Spleen (tissue), 11 donors: ENCODE data around the gene LRRN2. TPM values are rescaled to one million over a fixed set of nuclear protein-coding genes. Genes with fewer than 3 reads are reported as not detected.

Experiments used
- DNase-seq: peaks from one replicate; pipeline ENCODE4 v3.0.0-alpha.2; 2020
- H3K27ac ChIP-seq, 8 donors: fragments of 200-600 bp; sonication (generic) in 7 of 8; 1 replicate in 4 of 8; 2 replicates in 4 of 8; pipeline versions ENCODE4 v1.5.0 to v1.8.0; 2016 to 2021; ENCODE audit warnings: inconsistent platforms in 4 of 8, mild to moderate bottlenecking in 4 of 8, moderate library complexity in 1 of 8
- H3K27me3 ChIP-seq, 7 donors: fragments of 200-600 bp; sonication (generic) in 6 of 7; replicated peaks in 1 of 7; 1 replicate in 4 of 7; 2 replicates in 3 of 7; pipeline versions ENCODE4 v1.5.0 to v1.8.0; 2016 to 2021; ENCODE audit warnings: inconsistent platforms in 3 of 7, mild to moderate bottlenecking in 1 of 7
- H3K36me3 ChIP-seq, 6 donors: fragments of 200-600 bp; sonication (generic) in 5 of 6; 1 replicate in 4 of 6; 2 replicates in 2 of 6; pipeline versions ENCODE4 v1.5.0 to v1.8.0; 2016 to 2021; ENCODE audit warnings: inconsistent platforms in 2 of 6
- H3K4me1 ChIP-seq, 6 donors: fragments of 200-600 bp; sonication (generic) in 5 of 6; 1 replicate in 3 of 6; 2 replicates in 3 of 6; pipeline versions ENCODE4 v1.5.0 to v1.8.0; 2016 to 2021; ENCODE audit warnings: inconsistent platforms in 3 of 6
- H3K4me3 ChIP-seq, 8 donors: fragments of 200-600 bp; sonication (generic) in 7 of 8; 1 replicate in 4 of 8; 2 replicates in 4 of 8; pipeline versions ENCODE4 v1.5.0 to v1.8.0; 2016 to 2021; ENCODE audit warnings: inconsistent platforms in 4 of 8, mild to moderate bottlenecking in 4 of 8, moderate library complexity in 2 of 8
- H3K9me3 ChIP-seq, 8 donors: fragments of 200-600 bp; sonication (generic) in 7 of 8; 1 replicate in 4 of 8; 2 replicates in 4 of 8; pipeline versions ENCODE4 v1.5.0 to v1.8.0; 2016 to 2021; ENCODE audit warnings: inconsistent platforms in 4 of 8
- CTCF ChIP-seq, 11 experiments: fragments of 200-600 bp in 7 of 11; fragments of 450-650 bp in 4 of 11; sonication (generic) in 4 of 11; IDR thresholded peaks in 8 of 11; conservative IDR thresholded peaks in 3 of 11; 1 replicate in 7 of 11; 2 replicates in 4 of 11; pipeline versions ENCODE4 v1.4.0 to v1.8.0; 2016 to 2021; ENCODE audit warnings: antibody characterized with exemption in 11 of 11, inconsistent platforms in 4 of 11, mild to moderate bottlenecking in 1 of 11
- POLR2A ChIP-seq, 3 donors: fragments of 450-650 bp; IDR thresholded peaks; one replicate each; pipeline ENCODE4 v1.5.1; 2017; ENCODE audit warnings: antibody characterized with exemption in 3 of 3, mild to moderate bottlenecking in 1 of 3
- POLR2AphosphoS5 ChIP-seq, 3 donors: sonication (generic); formaldehyde crosslinking; IDR thresholded peaks; one replicate each; pipeline ENCODE4 v1.5.1; 2017; ENCODE audit warnings: antibody characterized with exemption in 3 of 3
- WGBS, 5 donors: extraction: QIAGEN DNeasy Blood & Tissue Kit in 3 of 5; methylation state at CpG; one replicate each; pipeline versions ENCODE4 v1.1.5 to v1.1.7; 2013 to 2018; 5-methylcytosine and 5-hydroxymethylcytosine counted together
- intact Hi-C: fragments of 100-400 bp; cut with DNase I; formaldehyde crosslinking; loops from one replicate; pipeline ENCODE4 v1.15.0; 2023; ENCODE audit warnings: low total_unique reads
- polyA plus RNA-seq, 3 donors: library from polyadenylated mRNA; stranded (reverse); fragments of 200-250 nt; gene quantifications; one replicate each; pipeline ENCODE4 v1.2.1, GENCODE V29; 2013
- total RNA-seq, 7 donors: library from RNA; depleted of rRNA in 3 of 7; stranded (reverse); fragments of >200 nt in 3 of 7; fragmentation: NEBNext Ultra II Directional in 4 of 7; extraction: Animal tissue kit (Norgen Biotek cat#: 25700) in 4 of 7; gene quantifications; one replicate each; pipeline versions ENCODE4 v1.1.0 to v1.2.1, GENCODE V29; 2016 to 2021
- donor health status: healthy with polysubstance abuse.
- donor health status: DM: no; HTN: no; CAD: no; lungs with moderate emphysema.
- donor health status: DM: no; HTN: no; CAD: no.
- donor health status: Bipolar disorder and iron deficiency.
- donor health status: healthy.
- donor health status: DM: no; HTN: no; CAD: no.
- donor health status: DM: yes; HTN: yes; CAD: no.

The LRRN2 gene
- total and polyA plus RNA-seq, 10 donors = 1.6 to 11.9 (median 4.5) TPM

GRCh38 chr1:204663644-204664383 is 21.7 kb downstream of the LRRN2 start:
- 77 to 83% (median 80%) methylated on average over 14 to 15 of the region's 15 CpGs for WGBS, 5 donors
- Histone ChIP-seq H3K4me3 (no peak overlapping the region), H3K9me3 (no peaks in the 10 kb centered on the region)

GRCh38 chr1:204662530-204662929 is 23.0 kb downstream of the LRRN2 start:
- Histone ChIP-seq H3K9me3 (no peaks in the 10 kb centered on the region), H3K36me3 (no peaks in the 10 kb centered on the region), H3K27ac (no peak overlapping the region), H3K4me1 (peaks cover 0 to 5% (median 0%) of the 10 kb centered on the region in 6 donors), H3K27me3 (no peaks in the 10 kb centered on the region), H3K4me3 (no peak overlapping the region)
- TF ChIP-seq POLR2A (IDR thresholded peaks at IDR 0.05) = no peak
- TF ChIP-seq CTCF (IDR thresholded peaks at IDR 0.05 in 8 of 11, conservative IDR thresholded peaks at IDR 0.05 in 3 of 11) = no peak
- no peak for TF ChIP-seq POLR2AphosphoS5 (IDR thresholded peaks at IDR 0.05)
- no peak for DNase-seq
- intact Hi-C loops = no loop called here

More at GRCh38 chr1:204663644-204664383, 21.7 kb downstream of the LRRN2 start:
- no peak for TF ChIP-seq CTCF (IDR thresholded peaks at IDR 0.05 in 8 of 11, conservative IDR thresholded peaks at IDR 0.05 in 3 of 11)
- TF ChIP-seq POLR2AphosphoS5 (IDR thresholded peaks at IDR 0.05) = no peak
- no peak overlapping the region for H3K27ac ChIP-seq
- peaks cover 0 to 7% (median 0%) of the 10 kb centered on the region in 6 donors for H3K4me1 ChIP-seq
- intact Hi-C loops = no loop called here
- H3K27me3 ChIP-seq = no peaks in the 10 kb centered on the region
- H3K36me3 ChIP-seq = no peaks in the 10 kb centered on the region
- no peak for DNase-seq

- H3K36me3 ChIP-seq = no peaks in the 10 kb centered on the region
- 65 to 79% (median 72%) methylated on average over 3 of the region's 3 CpGs for WGBS, 5 donors
- peak in 1 of 3 donors; percentile 61 for TF ChIP-seq POLR2AphosphoS5 (IDR thresholded peaks at IDR 0.05)
- no peak for TF ChIP-seq POLR2A (IDR thresholded peaks at IDR 0.05)
- no peak for DNase-seq
- H3K9me3 ChIP-seq = no peaks in the 10 kb centered on the region
- H3K4me1 ChIP-seq = no peaks in the 10 kb centered on the region
- H3K27ac ChIP-seq = peak overlapping the region in 1 of 8 donors; percentile 49
- H3K4me3 ChIP-seq = no peak overlapping the region
- intact Hi-C loops = no loop called here
- H3K27me3 ChIP-seq = no peaks in the 10 kb centered on the region
Measured at GRCh38 chr1:204660509-204660908, 25.0 kb downstream of the LRRN2 start.

- WGBS, 5 donors = 74 to 97% (median 84%) methylated on average over 3 of the region's 3 CpGs
- no peak overlapping the region for H3K4me3 ChIP-seq
- no peak overlapping the region for H3K27ac ChIP-seq
- H3K4me1 ChIP-seq = no peaks in the 10 kb centered on the region
- intact Hi-C loops = no loop called here
- no peaks in the 10 kb centered on the region for H3K27me3 ChIP-seq
- no peaks in the 10 kb centered on the region for H3K9me3 ChIP-seq
- H3K36me3 ChIP-seq = no peaks in the 10 kb centered on the region
- no peak for TF ChIP-seq POLR2A (IDR thresholded peaks at IDR 0.05)
- no peak for TF ChIP-seq CTCF (IDR thresholded peaks at IDR 0.05 in 8 of 11, conservative IDR thresholded peaks at IDR 0.05 in 3 of 11)
- TF ChIP-seq POLR2AphosphoS5 (IDR thresholded peaks at IDR 0.05) = no peak
- no peak for DNase-seq
Measured at GRCh38 chr1:204659056-204659455, 26.5 kb downstream of the LRRN2 start.
